OCI-LY1 (cell line): ENCODE results near the gene PTGDR2.

ENCODE experiments used
- H2AFZ ChIP-seq: fragments of 200-600 bp; sonication (generic), shearing (Covaris generic); 2 replicates; pipeline ENCODE4 v1.6.0; 2014; ENCODE audit warnings: antibody characterized with exemption, mild to moderate bottlenecking, low read length
- H3F3A ChIP-seq: fragments of 200-600 bp; sonication (generic), shearing (Covaris generic); 2 replicates; pipeline ENCODE4 v1.6.0; 2014; ENCODE audit warnings: mild to moderate bottlenecking, antibody characterized with exemption, low read length, moderate library complexity; ENCODE audit not compliant: insufficient read depth
- H3K27ac ChIP-seq: fragments of 200-600 bp; sonication (generic); 2 replicates; pipeline ENCODE4 v1.5.1; 2014; ENCODE audit warnings: low read length, mixed run types, mild to moderate bottlenecking, low read depth; ENCODE audit not compliant: poor library complexity, severe bottlenecking
- H3K27me3 ChIP-seq: fragments of 200-600 bp; sonication (generic); 2 replicates; pipeline ENCODE4 v1.6.0; 2014; ENCODE audit warnings: antibody characterized with exemption, mild to moderate bottlenecking, low read length, moderate library complexity; ENCODE audit not compliant: insufficient read depth
- H3K36me3 ChIP-seq: fragments of 200-600 bp; sonication (generic); 2 replicates; pipeline ENCODE4 v1.6.1; 2014; ENCODE audit warnings: mild to moderate bottlenecking, antibody characterized with exemption, low read length, moderate library complexity, mixed read lengths; ENCODE audit not compliant: insufficient read depth
- H3K4me1 ChIP-seq: fragments of 200-600 bp; sonication (generic); 2 replicates; pipeline ENCODE4 v1.5.1; 2014; ENCODE audit warnings: mild to moderate bottlenecking, low read length, moderate library complexity; ENCODE audit not compliant: insufficient read depth, severe bottlenecking
- H3K4me2 ChIP-seq: fragments of 200-600 bp; sonication (generic), shearing (Covaris generic); 2 replicates; pipeline ENCODE4 v1.6.1; 2014; ENCODE audit warnings: low read length
- H3K4me3 ChIP-seq: fragments of 200-600 bp; sonication (generic); 2 replicates; pipeline ENCODE4 v1.5.1; 2014; ENCODE audit warnings: low read length, low read depth, mild to moderate bottlenecking, mixed read lengths; ENCODE audit not compliant: poor library complexity, severe bottlenecking
- H3K79me2 ChIP-seq: fragments of 200-600 bp; shearing (Covaris generic); 2 replicates; pipeline ENCODE4 v1.6.1; 2016; ENCODE audit warnings: mixed run types, low read length, mixed read lengths; ENCODE audit not compliant: insufficient read depth
- H3K9ac ChIP-seq: fragments of 200-600 bp; sonication (generic), shearing (Covaris generic); 2 replicates; pipeline ENCODE4 v1.6.1; 2014; ENCODE audit warnings: mild to moderate bottlenecking, low read length, mixed read lengths
- H3K9me2 ChIP-seq: fragments of 200-600 bp; sonication (generic), shearing (Covaris generic); 2 replicates; pipeline ENCODE4 v1.6.1; 2014; ENCODE audit warnings: low read depth, mild to moderate bottlenecking, low read length, mixed read lengths
- H3K9me3 ChIP-seq: fragments of 200-600 bp; shearing (Covaris generic); 2 replicates; pipeline ENCODE4 v1.6.1; 2014; ENCODE audit warnings: low read length, mixed read lengths
- H4K20me1 ChIP-seq: fragments of 200-600 bp; sonication (generic), shearing (Covaris generic); 2 replicates; pipeline ENCODE4 v1.6.0; 2016; ENCODE audit warnings: mild to moderate bottlenecking, low read length; ENCODE audit not compliant: insufficient read depth
- CTCF ChIP-seq: fragments of 200-600 bp; sonication (generic), shearing (Covaris generic); IDR thresholded peaks from 2 replicates; pipeline ENCODE4 v1.5.1; 2017; ENCODE audit warnings: mild to moderate bottlenecking, antibody characterized with exemption, low read length, moderate library complexity, mixed read lengths
- EZH2 ChIP-seq: fragments of 200-600 bp; sonication (generic), shearing (Covaris generic); IDR thresholded peaks from 2 replicates; pipeline ENCODE4 v1.8.0; 2017; ENCODE audit warnings: borderline replicate concordance, mixed run types, mild to moderate bottlenecking, antibody characterized with exemption, low read length, moderate library complexity, mixed read lengths

PTGDR2 gene

GRCh38 chr11:60863550-60864521, 8.1 kb upstream of the PTGDR2 start:
- Histone ChIP-seq H3K4me2 (no peak overlapping the region), H3K27me3 (peaks cover 4% of the 10 kb centered on the region; the same call in 1 of the 2 replicates), H3K9me2 (no peaks in the 10 kb centered on the region), H4K20me1 (no peaks in the 10 kb centered on the region), H3K4me1 (peaks cover under 1% of the 10 kb centered on the region), H3K9me3 (no peaks in the 10 kb centered on the region), H3K4me3 (no peak overlapping the region), H3K9ac (no peak overlapping the region), H3K27ac (no peak overlapping the region), H3K36me3 (no peaks in the 10 kb centered on the region), H3F3A (no peaks in the 10 kb centered on the region), H2AFZ (no peak overlapping the region), H3K79me2 (no peaks in the 10 kb centered on the region)
- no peak for TF ChIP-seq CTCF
- no peak for TF ChIP-seq EZH2

GRCh38 chr11:60862171-60862570, 6.4 kb upstream of the PTGDR2 start:
- Histone ChIP-seq H3K4me3 (no peak overlapping the region), H3K4me2 (no peak overlapping the region), H3K27me3 (peaks cover 4% of the 10 kb centered on the region; the same call in 1 of the 2 replicates)

GRCh38 chr11:60860943-60861342, 5.2 kb upstream of the PTGDR2 start:
- H3K4me2 ChIP-seq, result no peak overlapping the region
- no peak overlapping the region for H3K9ac ChIP-seq

More at GRCh38 chr11:60862171-60862570, 6.4 kb upstream of the PTGDR2 start:
- no peak overlapping the region for H3K9ac ChIP-seq
- no peaks in the 10 kb centered on the region for H3F3A ChIP-seq
- H3K9me2 ChIP-seq, result no peaks in the 10 kb centered on the region
- no peaks in the 10 kb centered on the region for H3K36me3 ChIP-seq
- no peak overlapping the region for H3K27ac ChIP-seq
- no peaks in the 10 kb centered on the region for H4K20me1 ChIP-seq
- TF ChIP-seq EZH2 (no peak), CTCF (no peak)
- H2AFZ ChIP-seq, result no peak overlapping the region
- no peaks in the 10 kb centered on the region for H3K79me2 ChIP-seq
- no peaks in the 10 kb centered on the region for H3K9me3 ChIP-seq
- peaks cover 4% of the 10 kb centered on the region for H3K4me1 ChIP-seq

More at GRCh38 chr11:60860943-60861342, 5.2 kb upstream of the PTGDR2 start:
- Histone ChIP-seq H3K79me2 (no peaks in the 10 kb centered on the region), H3K9me3 (no peaks in the 10 kb centered on the region), H3K36me3 (no peaks in the 10 kb centered on the region), H4K20me1 (no peaks in the 10 kb centered on the region), H2AFZ (no peak overlapping the region), H3K27ac (no peak overlapping the region), H3K9me2 (no peaks in the 10 kb centered on the region), H3F3A (no peaks in the 10 kb centered on the region), H3K4me1 (peaks cover 4% of the 10 kb centered on the region), H3K4me3 (no peak overlapping the region), H3K27me3 (peaks cover 4% of the 10 kb centered on the region; the same call in 1 of the 2 replicates)
- TF ChIP-seq CTCF, result no peak
- no peak for TF ChIP-seq EZH2
